22Rv1 (cell line): ENCODE results near the gene SLC35F1.

Source experiments
- CTCF ChIP-seq: fragments of 450-650 bp; IDR thresholded peaks from 2 replicates; pipeline ENCODE4 v1.5.1; 2017; ENCODE audit warnings: mild to moderate bottlenecking
- ZFX ChIP-seq: fragments of 450-650 bp; IDR thresholded peaks from 2 replicates; pipeline ENCODE4 v1.6.1; 2017; ENCODE audit warnings: antibody characterized with exemption, borderline replicate concordance

GRCh38 chr6:118280210-118280609 lies 373.1 kb downstream of the SLC35F1 start:
- no peak for TF ChIP-seq CTCF
- TF ChIP-seq ZFX, result no peak
